HepG2 (cell line): Measurements from ENCODE around the gene WSCD2. TPM values are rescaled to one million over a fixed set of nuclear protein-coding genes. Genes with fewer than 3 reads are reported as not detected.

Experiments
- ATAC-seq: fragments of 200-7000 bp; cut with Tn5 transposase; 3 replicates; pipeline ENCODE4 v1.9.1; 2020; ENCODE audit warnings: mild to moderate bottlenecking, moderate library complexity
- BruUV-seq: library from RNA; stranded (reverse); fragments of 400-500 nt; replicated peaks from 2 replicates; lab custom pipeline; 2021; lab: Mats Ljungman, UMichigan
- CTCF ChIA-PET: fragments of 300-600 bp; formaldehyde crosslinking; extraction: SDS; loops from one replicate; lab custom pipeline; 2021; ENCODE audit warnings: low total read pairs, inconsistent platforms, low intra/inter-chr PET ratio; lab: Yijun Ruan, JAX
- POLR2A ChIA-PET: fragments of 350-600 bp; sonication (Branson Sonifier 250); formaldehyde crosslinking; loops from one replicate; lab custom pipeline; 2020; ENCODE audit warnings: antibody characterized with exemption, inconsistent platforms; lab: Yijun Ruan, JAX
- DNase-seq: peaks from one replicate; pipeline ENCODE4 v3.0.0-alpha.2; 2015; ENCODE audit warnings: low spot score
- FAIRE-seq: peaks from 3 replicates; lab custom pipeline; 2011; peaks lifted over from hg19 to GRCh38; lab: Jason Lieb, UNC
- H2AFZ ChIP-seq: one replicate; pipeline ENCODE4 v1.6.1; 2011; ENCODE audit warnings: low read length, inconsistent platforms
- H3K27ac ChIP-seq: fragments of 300-600 bp; 3 replicates; pipeline ENCODE4 v1.8.0; 2011; ENCODE audit warnings: mixed run types, mild to moderate bottlenecking, mixed read lengths, low read length, inconsistent platforms; ENCODE audit not compliant: insufficient read depth; ENCODE audit errors: extremely low read length
- H3K27me3 ChIP-seq, 2 experiments: fragments of 200-600 bp in 1 of 2; 2 replicates in 1 of 2; 3 replicates in 1 of 2; pipeline versions ENCODE4 v1.6.0 to v1.8.0; 2011; ENCODE audit warnings: low read length in 2 of 2, mild to moderate bottlenecking in 2 of 2, moderate library complexity in 2 of 2, inconsistent platforms in 1 of 2; ENCODE audit not compliant: insufficient read depth in 2 of 2, control insufficient read depth in 1 of 2
- H3K36me3 ChIP-seq, 2 experiments: fragments of 200-600 bp in 1 of 2; replicated peaks in 1 of 2; 2 replicates in 1 of 2; 3 replicates in 1 of 2; pipeline versions ENCODE4 v1.5.1 to v1.8.0; 2011; ENCODE audit warnings: low read length in 2 of 2, inconsistent platforms in 1 of 2; ENCODE audit not compliant: insufficient read depth in 2 of 2, control insufficient read depth in 1 of 2
- H3K4me1 ChIP-seq: 2 replicates; pipeline ENCODE4 v1.5.1; 2012; ENCODE audit warnings: low read length, inconsistent platforms; ENCODE audit not compliant: insufficient read depth
- H3K4me2 ChIP-seq: 2 replicates; pipeline ENCODE4 v1.6.0; 2011; ENCODE audit warnings: low read depth, low read length, inconsistent platforms
- H3K4me3 ChIP-seq, 3 experiments: fragments of 200-600 bp in 1 of 3; sonication (generic), shearing (Covaris generic) in 1 of 3; replicated peaks in 1 of 3; 2 replicates each; pipeline ENCODE4 v1.5.1; 2011 to 2016; ENCODE audit warnings: low read length in 3 of 3, inconsistent platforms in 2 of 3, low read depth in 2 of 3, mild to moderate bottlenecking in 2 of 3, control low read depth in 1 of 3, mixed read lengths in 1 of 3; ENCODE audit not compliant: insufficient read depth in 1 of 3
- H3K79me2 ChIP-seq: one replicate; pipeline ENCODE4 v1.6.1; 2011; ENCODE audit warnings: low read length, inconsistent platforms; ENCODE audit not compliant: insufficient read depth
- H3K9ac ChIP-seq: 2 replicates; pipeline ENCODE4 v1.6.0; 2011; ENCODE audit warnings: mild to moderate bottlenecking, low read depth, low read length, inconsistent platforms; ENCODE audit not compliant: insufficient read depth
- H3K9me3 ChIP-seq: 2 replicates; pipeline ENCODE4 v1.5.1; 2012; ENCODE audit warnings: mild to moderate bottlenecking, low read length
- H4K20me1 ChIP-seq: 2 replicates; pipeline ENCODE4 v1.6.0; 2011; ENCODE audit warnings: inconsistent platforms, mild to moderate bottlenecking, low read length, moderate library complexity; ENCODE audit not compliant: insufficient read depth
- CC2D1A ChIP-seq: sonication (generic); formaldehyde crosslinking; IDR thresholded peaks from 2 replicates; pipeline ENCODE4 v1.8.1; 2023; ENCODE audit warnings: mild to moderate bottlenecking, missing genetic modification reagents
- ETV6 ChIP-seq: sonication (generic); formaldehyde crosslinking; conservative IDR thresholded peaks from 2 replicates; pipeline ENCODE4 v1.4.0; 2020; ENCODE audit warnings: missing genetic modification reagents
- GRHL1 ChIP-seq: sonication (generic); formaldehyde crosslinking; conservative IDR thresholded peaks from 2 replicates; pipeline ENCODE4 v1.8.0; 2022; ENCODE audit warnings: missing genetic modification reagents
- HES4 ChIP-seq: sonication (generic); formaldehyde crosslinking; IDR thresholded peaks from 2 replicates; pipeline ENCODE4 v1.9.0; 2021; ENCODE audit warnings: mild to moderate bottlenecking, missing genetic modification reagents, borderline replicate concordance
- KDM5B ChIP-seq: sonication (generic); formaldehyde crosslinking; IDR thresholded peaks from 2 replicates; pipeline ENCODE4 v1.4.0; 2020; ENCODE audit warnings: missing genetic modification reagents, mild to moderate bottlenecking, borderline replicate concordance
- ZNF326 ChIP-seq: sonication (generic); formaldehyde crosslinking; IDR thresholded peaks from 2 replicates; pipeline ENCODE4 v1.4.0; 2020; ENCODE audit warnings: missing genetic modification reagents, borderline replicate concordance
- ZNF713 ChIP-seq: sonication (generic); formaldehyde crosslinking; IDR thresholded peaks from 2 replicates; pipeline ENCODE4 v1.4.0; 2020; ENCODE audit warnings: mild to moderate bottlenecking, missing genetic modification reagents
- WGBS: methylation state at CpG from one replicate; pipeline ENCODE4 v1.1.6; 2017; ENCODE audit warnings: low lambda C conversion rate; 5-methylcytosine and 5-hydroxymethylcytosine counted together
- in situ Hi-C: cut with HindIII; loops from 2 replicates; pipeline ENCODE4 v1.10.0; 2017; ENCODE audit warnings: low pct_unique_long_range_greater_than_20kb; ENCODE audit not compliant: extremely low pct_ligation_motif_present
- intact Hi-C: fragments of 100-400 bp; cut with micrococcal nuclease; formaldehyde crosslinking; loops from one replicate; pipeline ENCODE4 v1.10.0; 2022; ENCODE audit not compliant: unreplicated experiment
- polyA plus RNA-seq, 8 experiments: library from polyadenylated mRNA; depleted of rRNA in 3 of 8; stranded (reverse) in 7 of 8; unstranded in 1 of 8; fragments of >200 nt; fragmentation: Illumina TruSeq in 4 of 8; extraction: Trizol in 4 of 8; gene quantifications; 2 replicates each; pipeline versions ENCODE4 v1.2.1 to v1.2.3, GENCODE V29; 2011 to 2016; ENCODE audit warnings: low read depth in 4 of 8, missing spikeins in 1 of 8, mixed read lengths in 1 of 8; ENCODE audit not compliant: insufficient read depth in 1 of 8
- total RNA-seq, 5 experiments: library from RNA; depleted of rRNA; stranded (reverse); fragments of >200 nt; fragmentation: Illumina TruSeq; extraction: Trizol; gene quantifications; 2 replicates each; pipeline ENCODE4 v1.2.3, GENCODE V29; 2016; ENCODE audit warnings: low read depth in 1 of 5
- TF ChIP-seq, protein P1 (sequence below): sonication (generic); formaldehyde crosslinking; IDR thresholded peaks from 2 replicates; pipeline ENCODE4 v1.4.0; 2020; ENCODE audit warnings: missing genetic modification reagents

WSCD2 gene
- total and polyA plus RNA-seq, 2 of the 13 experiments (the other 11 are each of a cell fraction or from before 2014, with no cell fraction given), result not detected

DNA sequence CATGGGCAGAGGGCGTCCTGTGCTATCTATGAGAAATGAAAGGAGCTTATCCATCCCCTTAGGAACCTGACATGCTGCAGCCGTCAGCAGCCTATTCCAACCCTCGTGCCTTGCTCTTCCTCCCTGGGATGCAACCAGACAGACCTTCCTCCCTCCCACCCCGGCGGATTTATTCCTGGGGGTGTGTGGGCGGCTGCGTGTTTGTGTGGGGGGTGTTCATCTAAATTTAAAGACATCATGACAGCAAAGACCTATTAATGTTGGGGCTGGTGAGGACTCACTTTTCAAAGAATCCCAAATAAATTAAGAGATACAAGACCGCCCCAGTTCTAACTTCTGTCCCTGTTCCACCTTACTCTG lies 52.0 kb downstream of the WSCD2 start (continued):
- TF ChIP-seq ZNF326 (CRISPR knock-in tag) (no peak), GRHL1 (CRISPR knock-in tag) (no peak), CC2D1A (CRISPR knock-in tag) (no peak)

- ChIA-PET CTCF (no interaction called here), POLR2A (no interaction called here)
These were observed 53.0 kb downstream of the WSCD2 start for GRCh38 chr12:108182096-108182495.

More at GRCh38 chr12:108182096-108182495, 53.0 kb downstream of the WSCD2 start:
- Histone ChIP-seq H3K27me3 (peaks cover 0 to 8% of the 10 kb centered on the region in 2 experiments; a peak in 2 of 5 replicates), H3K27ac (no peak overlapping the region), H3K4me3 (no peak overlapping the region), H3K4me1 (peaks cover 10% of the 10 kb centered on the region), H4K20me1 (no peaks in the 10 kb centered on the region), H2AFZ (no peak overlapping the region), H3K79me2 (no peaks in the 10 kb centered on the region), H3K9me3 (no peaks in the 10 kb centered on the region), H3K36me3 (no peaks in the 10 kb centered on the region), H3K9ac (no peak overlapping the region), H3K4me2 (no peak overlapping the region)
- intact Hi-C loops, result no loop called here
- FAIRE-seq (no peak), DNase-seq (no peak), ATAC-seq (no peak)
- no peak for TF ChIP-seq ETV6
- TF ChIP-seq ZNF713 (CRISPR knock-in tag), result no peak
- TF ChIP-seq, protein P1, sequence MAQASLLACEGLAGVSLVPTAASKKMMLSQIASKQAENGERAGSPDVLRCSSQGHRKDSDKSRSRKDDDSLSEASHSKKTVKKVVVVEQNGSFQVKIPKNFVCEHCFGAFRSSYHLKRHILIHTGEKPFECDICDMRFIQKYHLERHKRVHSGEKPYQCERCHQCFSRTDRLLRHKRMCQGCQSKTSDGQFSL (CRISPR knock-in tag), result no peak
- no peak for TF ChIP-seq KDM5B (CRISPR knock-in tag)
- TF ChIP-seq HES4 (CRISPR knock-in tag), result no peak
- no TSS peak for BruUV-seq
- in situ Hi-C loops, result loop anchor here (25.0 kb wide), 1 partner anchor 195 kb away; no protein-coding TSS in a partner anchor
- under 1% methylated on average over 4 of the region's 4 CpGs for whole genome bisulfite sequencing
